ENCODE data around the gene LSM5.

DNA sequence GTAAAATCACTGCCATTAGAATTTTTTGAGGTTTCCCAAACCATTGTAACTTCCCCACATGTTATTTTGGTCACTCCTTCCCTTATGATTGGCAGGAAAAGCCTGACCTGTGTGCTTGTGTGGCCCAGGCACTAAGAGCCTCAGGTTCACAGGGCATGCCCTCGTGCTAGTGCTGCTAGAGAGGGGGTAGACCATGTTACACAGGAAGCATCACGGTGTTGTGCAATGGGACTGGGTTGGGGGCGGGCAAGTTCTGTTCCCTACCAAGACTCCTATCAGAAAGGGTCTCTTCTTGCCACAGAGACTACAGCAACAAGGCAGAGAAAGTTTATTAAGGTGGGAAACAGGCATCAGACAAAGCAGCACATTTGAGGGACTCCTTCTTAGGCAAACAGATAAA lies 32.2 kb downstream of the LSM5 start:
- TF ChIP-seq EZH2 (IDR thresholded peaks at IDR 0.05): no peak
- no peak for TF ChIP-seq POLR2AphosphoS5 (IDR thresholded peaks at IDR 0.05; ENCODE audit: borderline replicate concordance, low read depth, low read length)
- TF ChIP-seq FOXP2 (optimal IDR thresholded peaks at IDR 0.05; ENCODE audit: control extremely low read depth, extremely low read length, insufficient read depth): no peak

Data from SK-N-MC (cell line).